HepG2 (cell line): ENCODE data around the gene SEMA7A. TPM values are rescaled to one million over a fixed set of nuclear protein-coding genes. Genes with fewer than 3 reads are reported as not detected.

Experiments used
- CAMTA2 ChIP-seq: sonication (generic); formaldehyde crosslinking; IDR thresholded peaks from 2 replicates; pipeline ENCODE4 v1.4.0; 2020; ENCODE audit warnings: mild to moderate bottlenecking, missing genetic modification reagents, borderline replicate concordance
- CENPT ChIP-seq: sonication (generic); formaldehyde crosslinking; IDR thresholded peaks from 2 replicates; pipeline ENCODE4 v1.8.0; 2022; ENCODE audit warnings: low read depth, mild to moderate bottlenecking, moderate library complexity, missing genetic modification reagents
- DR1 ChIP-seq: sonication (generic); formaldehyde crosslinking; IDR thresholded peaks from 2 replicates; pipeline ENCODE4 v1.8.0; 2021; ENCODE audit warnings: mild to moderate bottlenecking, missing genetic modification reagents, inconsistent platforms
- ELF3 ChIP-seq: IDR thresholded peaks from 2 replicates; pipeline ENCODE4 v1.6.1; 2016; ENCODE audit warnings: missing genetic modification reagents, missing compliant biosample characterization
- ELK4 ChIP-seq: sonication (generic); formaldehyde crosslinking; IDR thresholded peaks from 2 replicates; pipeline ENCODE4 v1.9.0; 2021; ENCODE audit warnings: missing genetic modification reagents, borderline replicate concordance
- HOMEZ ChIP-seq: IDR thresholded peaks from 2 replicates; pipeline ENCODE4 v1.6.1; 2016; ENCODE audit warnings: low read depth
- MIXL1 ChIP-seq: IDR thresholded peaks from 2 replicates; pipeline ENCODE4 v1.6.1; 2016
- PAXIP1 ChIP-seq: sonication (generic); formaldehyde crosslinking; conservative IDR thresholded peaks from 2 replicates; pipeline ENCODE4 v1.4.0; 2020; ENCODE audit warnings: mild to moderate bottlenecking, missing genetic modification reagents, moderate library complexity
- RELA ChIP-seq: sonication (generic); formaldehyde crosslinking; IDR thresholded peaks from 2 replicates; pipeline ENCODE4 v1.4.0; 2020; ENCODE audit warnings: missing genetic modification reagents
- XRCC5 ChIP-seq: fragments of 200-400 bp; formaldehyde crosslinking; optimal IDR thresholded peaks from 2 replicates; pipeline ENCODE3; 2017; ENCODE audit warnings: mild to moderate bottlenecking, low read length
- ZBTB39 ChIP-seq: sonication (generic); formaldehyde crosslinking; IDR thresholded peaks from 2 replicates; pipeline ENCODE4 v1.5.0; 2020; ENCODE audit warnings: missing genetic modification reagents
- ZNF225 ChIP-seq: sonication (generic); formaldehyde crosslinking; IDR thresholded peaks from 2 replicates; pipeline ENCODE4 v1.4.0; 2020; ENCODE audit warnings: mild to moderate bottlenecking, missing genetic modification reagents
- ZNF256 ChIP-seq: sonication (generic); formaldehyde crosslinking; conservative IDR thresholded peaks from 2 replicates; pipeline ENCODE4 v1.4.0; 2020; ENCODE audit warnings: missing genetic modification reagents
- ZNF629 ChIP-seq: sonication (generic); formaldehyde crosslinking; conservative IDR thresholded peaks from 2 replicates; pipeline ENCODE4 v1.5.0; 2020; ENCODE audit warnings: missing genetic modification reagents
- polyA plus RNA-seq, 8 experiments: library from polyadenylated mRNA; depleted of rRNA in 3 of 8; stranded (reverse) in 7 of 8; unstranded in 1 of 8; fragments of >200 nt; fragmentation: Illumina TruSeq in 4 of 8; extraction: Trizol in 4 of 8; gene quantifications; 2 replicates each; pipeline versions ENCODE4 v1.2.1 to v1.2.3, GENCODE V29; 2011 to 2016; ENCODE audit warnings: low read depth in 4 of 8, missing spikeins in 1 of 8, mixed read lengths in 1 of 8; ENCODE audit not compliant: insufficient read depth in 1 of 8
- total RNA-seq, 5 experiments: library from RNA; depleted of rRNA; stranded (reverse); fragments of >200 nt; fragmentation: Illumina TruSeq; extraction: Trizol; gene quantifications; 2 replicates each; pipeline ENCODE4 v1.2.3, GENCODE V29; 2016; ENCODE audit warnings: low read depth in 1 of 5
- TF ChIP-seq, protein P1 (sequence below): sonication (generic); formaldehyde crosslinking; IDR thresholded peaks from 2 replicates; pipeline ENCODE4 v1.5.0; 2020; ENCODE audit warnings: mild to moderate bottlenecking, missing genetic modification reagents
- TF ChIP-seq, protein P2 (sequence below): IDR thresholded peaks from 2 replicates; pipeline ENCODE4 v1.6.1; 2016; ENCODE audit warnings: low read depth, control low read depth

Gene SEMA7A
- total and polyA plus RNA-seq, 2 of the 13 experiments (the other 11 are each of a cell fraction or from before 2014, with no cell fraction given), result 9.0 to 15.8 TPM

DNA sequence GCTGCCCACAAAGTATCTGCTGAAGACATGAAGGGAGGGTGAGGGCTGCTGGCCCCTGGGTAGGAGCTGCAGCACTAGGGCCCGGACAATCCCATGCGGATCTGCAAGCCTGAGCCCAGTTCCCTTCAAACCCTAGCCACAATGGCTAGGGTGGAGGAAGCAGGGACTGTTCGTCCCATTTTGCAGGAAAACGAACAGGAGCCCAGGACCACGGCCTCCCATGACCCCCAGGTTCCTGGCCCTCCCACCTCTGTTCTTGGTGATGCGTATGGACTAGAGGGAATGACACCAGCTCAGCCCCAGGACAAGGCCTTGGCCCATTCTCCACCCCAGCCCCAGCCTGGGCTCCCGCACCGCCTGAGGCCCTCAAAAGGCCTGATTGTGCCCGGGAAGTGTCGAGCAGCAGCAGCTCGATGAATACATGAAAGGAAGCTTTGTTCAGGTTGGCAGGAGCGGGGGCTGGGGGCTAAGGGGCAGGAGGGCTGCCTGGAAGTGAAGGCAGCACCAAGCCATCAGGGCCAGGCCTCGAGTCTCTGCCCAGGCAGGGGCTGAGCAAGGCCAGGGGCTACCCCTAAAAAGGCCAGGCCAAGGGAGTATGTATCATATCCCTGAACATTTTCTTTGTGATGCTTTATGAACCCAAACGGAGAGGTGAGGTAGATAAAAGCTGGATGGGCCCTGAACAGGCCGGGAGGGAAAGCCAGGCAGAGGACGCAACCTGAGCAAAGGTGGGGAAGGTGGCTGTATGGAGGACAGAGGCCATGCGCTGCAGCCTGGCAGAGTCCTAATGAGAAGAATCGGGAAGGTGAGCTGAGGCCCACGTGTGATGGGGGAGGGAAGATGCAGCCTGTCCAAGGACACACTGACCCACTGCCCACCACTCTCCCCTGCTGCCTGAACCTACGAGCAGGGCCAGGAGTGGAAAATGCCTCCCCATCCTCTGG lies 12.2 kb downstream of the SEMA7A start (continued):
- TF ChIP-seq ELF3 (CRISPR knock-in tag), result peak; percentile 47
- peak; percentile 68 for TF ChIP-seq PAXIP1 (CRISPR knock-in tag)
- TF ChIP-seq, protein P1, sequence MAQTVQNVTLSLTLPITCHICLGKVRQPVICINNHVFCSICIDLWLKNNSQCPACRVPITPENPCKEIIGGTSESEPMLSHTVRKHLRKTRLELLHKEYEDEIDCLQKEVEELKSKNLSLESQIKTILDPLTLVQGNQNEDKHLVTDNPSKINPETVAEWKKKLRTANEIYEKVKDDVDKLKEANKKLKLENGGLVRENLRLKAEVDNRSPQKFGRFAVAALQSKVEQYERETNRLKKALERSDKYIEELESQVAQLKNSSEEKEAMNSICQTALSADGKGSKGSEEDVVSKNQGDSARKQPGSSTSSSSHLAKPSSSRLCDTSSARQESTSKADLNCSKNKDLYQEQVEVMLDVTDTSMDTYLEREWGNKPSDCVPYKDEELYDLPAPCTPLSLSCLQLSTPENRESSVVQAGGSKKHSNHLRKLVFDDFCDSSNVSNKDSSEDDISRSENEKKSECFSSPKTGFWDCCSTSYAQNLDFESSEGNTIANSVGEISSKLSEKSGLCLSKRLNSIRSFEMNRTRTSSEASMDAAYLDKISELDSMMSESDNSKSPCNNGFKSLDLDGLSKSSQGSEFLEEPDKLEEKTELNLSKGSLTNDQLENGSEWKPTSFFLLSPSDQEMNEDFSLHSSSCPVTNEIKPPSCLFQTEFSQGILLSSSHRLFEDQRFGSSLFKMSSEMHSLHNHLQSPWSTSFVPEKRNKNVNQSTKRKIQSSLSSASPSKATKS (CRISPR knock-in tag), result no peak
- TF ChIP-seq ZNF256 (CRISPR knock-in tag), result no peak
- no peak for TF ChIP-seq RELA
- 0 out of 2 replicates have a peak, but pooled peaks have one; percentile 24 for TF ChIP-seq HOMEZ (CRISPR knock-in tag)
- TF ChIP-seq XRCC5, result no peak
- TF ChIP-seq, protein P2, sequence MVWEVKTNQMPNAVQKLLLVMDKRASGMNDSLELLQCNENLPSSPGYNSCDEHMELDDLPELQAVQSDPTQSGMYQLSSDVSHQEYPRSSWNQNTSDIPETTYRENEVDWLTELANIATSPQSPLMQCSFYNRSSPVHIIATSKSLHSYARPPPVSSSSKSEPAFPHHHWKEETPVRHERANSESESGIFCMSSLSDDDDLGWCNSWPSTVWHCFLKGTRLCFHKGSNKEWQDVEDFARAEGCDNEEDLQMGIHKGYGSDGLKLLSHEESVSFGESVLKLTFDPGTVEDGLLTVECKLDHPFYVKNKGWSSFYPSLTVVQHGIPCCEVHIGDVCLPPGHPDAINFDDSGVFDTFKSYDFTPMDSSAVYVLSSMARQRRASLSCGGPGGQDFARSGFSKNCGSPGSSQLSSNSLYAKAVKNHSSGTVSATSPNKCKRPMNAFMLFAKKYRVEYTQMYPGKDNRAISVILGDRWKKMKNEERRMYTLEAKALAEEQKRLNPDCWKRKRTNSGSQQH, result no peak
- TF ChIP-seq CAMTA2, result no peak
- no peak for TF ChIP-seq ZBTB39
- 0 out of 2 replicates have a peak, but pooled peaks have one; percentile 10 for TF ChIP-seq MIXL1
- TF ChIP-seq CENPT (CRISPR knock-in tag), result no peak
- no peak for TF ChIP-seq ZNF225 (CRISPR knock-in tag)
- no peak for TF ChIP-seq DR1
- TF ChIP-seq ZNF629 (CRISPR knock-in tag), result peak; percentile 84
- no peak for TF ChIP-seq ELK4
